ENCODE results near the gene CRELD2.

- TF ChIP-seq EP300 (IDR thresholded peaks at IDR 0.05; ENCODE audit: borderline replicate concordance in 1 of 2, low read depth in 2 of 2, low read length in 2 of 2) = no peak
- TF ChIP-seq MAX (IDR thresholded peaks at IDR 0.05) = no peak
- no peak for TF ChIP-seq RXRA (IDR thresholded peaks at IDR 0.05; ENCODE audit: insufficient read depth, low read depth, low read length)
- TF ChIP-seq TAF1 (IDR thresholded peaks at IDR 0.05; ENCODE audit: low read depth, low read length) = no peak
- TF ChIP-seq POLR2A (IDR thresholded peaks at IDR 0.05; ENCODE audit: control extremely low read depth in 1 of 2, low read depth in 2 of 2, low read length in 2 of 2) = no peak
- no peak for TF ChIP-seq CTCF (IDR thresholded peaks at IDR 0.05; ENCODE audit: control extremely low read depth in 1 of 3, insufficient read depth in 1 of 3, low read depth in 1 of 3, low read length in 3 of 3)
- no peak for TF ChIP-seq HDAC6 (IDR thresholded peaks at IDR 0.05; ENCODE audit: low read depth, low read length)
- TF ChIP-seq FOSL1 (IDR thresholded peaks at IDR 0.05; ENCODE audit: insufficient read depth, low read depth, low read length) = no peak
- TF ChIP-seq PHF8 (conservative IDR thresholded peaks at IDR 0.05; ENCODE audit: low read depth, low read length) = no peak
- no peak for TF ChIP-seq YY1 (IDR thresholded peaks at IDR 0.05; ENCODE audit: low read depth, low read length)
- TF ChIP-seq POLR2AphosphoS5 (IDR thresholded peaks at IDR 0.05; ENCODE audit: low read depth, low read length) = no peak
- TF ChIP-seq BRCA1 (IDR thresholded peaks at IDR 0.05; ENCODE audit: low read depth, low read length) = no peak
These were observed 35.9 kb downstream of the CRELD2 start for GRCh38 chr22:49954354-49954753.
